HL-60/S4 (cell line): ENCODE measurements around the gene TAP2.
"Not testable (repeated sequence)": the region's sequence is repeated elsewhere in the genome, so short reads cannot be mapped to it uniquely, and the experiment has no call there.

Experiments used
- in situ Hi-C: fragments of 300-500 bp; cut with MboI; formaldehyde crosslinking; loops from 2 replicates; pipeline ENCODE4 v1.14.3; 2022; ENCODE audit warnings: low sequenced_read_pairs

TAP2 gene

DNA sequence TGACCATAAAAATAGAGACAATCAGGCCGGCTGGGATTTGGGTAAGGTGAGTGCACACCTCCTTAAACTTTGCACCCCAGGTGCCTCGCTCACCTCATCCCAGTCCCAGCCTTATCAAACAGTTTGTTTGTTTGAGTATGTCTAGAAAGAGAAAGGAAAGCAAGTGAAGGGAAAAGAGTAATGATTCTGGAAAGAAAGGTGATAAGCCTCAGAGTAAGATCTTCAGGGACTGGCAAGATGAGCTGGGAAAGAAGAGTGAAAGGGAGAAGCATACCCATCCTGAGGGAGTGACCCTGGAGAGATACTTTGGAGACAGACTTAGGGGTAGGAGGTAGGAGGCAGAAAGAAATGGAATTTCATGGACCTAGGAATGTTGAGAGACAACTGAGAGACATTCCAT, 1.7 kb downstream of the TAP2 start:
- in situ Hi-C loops = no loop called here

DNA sequence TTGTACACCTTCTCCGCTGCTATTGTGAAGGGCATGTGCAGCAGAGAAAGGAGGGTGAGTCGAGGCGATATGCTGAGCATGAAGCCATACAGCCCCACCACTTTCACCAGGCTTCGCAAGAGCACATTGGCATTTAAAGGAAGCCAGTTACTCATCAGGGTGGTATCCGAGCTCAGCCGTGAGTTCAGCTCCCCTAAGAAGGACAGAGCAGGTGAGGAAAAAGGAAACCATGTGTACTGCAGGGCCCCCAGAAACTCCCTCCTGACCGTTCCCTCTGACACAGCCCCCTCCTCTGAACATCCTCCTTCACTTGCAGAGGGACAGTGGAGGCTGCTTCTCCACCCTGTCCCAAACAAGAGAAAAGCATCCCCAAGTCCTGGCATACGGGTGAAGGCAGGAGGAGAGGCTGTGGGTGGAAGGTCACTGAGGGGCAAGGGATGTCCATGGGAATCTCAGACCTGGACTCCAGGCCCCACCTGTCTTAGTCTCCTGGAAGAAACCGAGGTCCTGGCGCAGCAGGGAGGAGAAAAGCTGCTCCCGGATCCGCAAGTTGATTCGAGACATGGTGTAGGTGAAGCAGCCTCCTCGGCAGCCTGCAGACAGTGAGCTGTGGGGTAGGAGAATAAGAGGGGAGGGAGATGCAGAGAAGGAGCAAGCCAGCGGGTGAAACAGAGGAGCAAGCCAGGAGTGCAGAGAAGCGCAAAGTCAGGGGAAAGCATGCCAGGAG, 3.2 kb downstream of the TAP2 start:
- in situ Hi-C loops = no loop called here

DNA sequence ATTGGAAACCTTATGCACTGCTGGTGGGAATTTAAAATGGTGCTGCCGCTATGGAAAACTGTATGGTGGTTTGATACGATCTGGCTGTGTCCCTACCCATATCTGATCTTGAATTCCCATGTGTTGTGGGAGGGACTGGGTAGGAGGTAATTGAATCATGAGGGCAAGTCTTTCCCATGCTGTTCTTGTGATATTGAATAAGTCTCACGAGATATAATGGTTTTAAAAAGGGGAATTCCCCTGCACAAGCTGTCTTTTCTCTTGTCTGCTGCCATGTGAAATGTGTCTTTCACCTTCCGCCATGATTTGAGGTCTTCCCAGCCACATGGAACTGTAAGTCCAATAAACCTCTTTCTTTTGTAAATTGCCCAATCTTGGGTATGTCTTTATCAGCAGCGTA, 4.9 kb downstream of the TAP2 start:
- in situ Hi-C loops = no loop called here

DNA sequence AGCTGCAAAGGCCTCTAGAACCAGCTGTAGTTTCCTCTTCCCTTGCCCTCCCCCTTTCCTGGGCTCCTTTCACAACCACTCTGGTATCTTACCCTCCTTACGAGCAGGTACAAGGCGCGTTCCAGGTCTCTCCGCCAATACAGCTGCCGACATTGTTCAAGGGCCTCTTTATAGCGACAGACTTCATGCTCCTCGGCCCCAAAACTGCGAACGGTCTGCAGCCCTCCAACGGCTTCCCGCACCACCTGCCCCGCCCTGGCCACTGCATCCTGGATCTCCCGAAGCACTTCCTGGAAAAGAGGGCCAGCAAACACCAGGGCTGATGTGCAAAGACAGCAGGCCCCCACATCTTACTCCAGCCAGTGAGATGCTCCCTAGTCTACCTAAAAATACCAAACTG, 6.0 kb downstream of the TAP2 start:
- in situ Hi-C loops = no loop called here

DNA sequence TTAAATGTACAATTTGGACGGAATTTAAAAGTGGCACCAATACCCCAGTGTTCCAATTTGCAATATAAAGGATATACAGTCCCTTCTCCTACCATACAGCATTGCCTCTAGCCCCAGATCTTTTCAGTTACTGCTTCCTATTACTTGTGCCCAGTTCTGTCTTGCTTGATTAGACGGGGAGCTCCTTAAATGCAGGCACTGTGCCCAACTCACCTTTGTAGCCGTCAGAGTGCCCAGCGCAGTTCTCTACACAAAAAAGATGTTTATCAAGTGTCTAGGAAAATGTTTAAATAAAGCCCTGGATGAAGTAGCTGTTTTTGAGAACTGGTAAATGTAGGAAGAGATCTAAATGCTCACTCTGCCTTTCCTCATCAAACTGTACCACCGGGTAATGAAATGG, 7.6 kb downstream of the TAP2 start:
- in situ Hi-C loops = no loop called here

DNA sequence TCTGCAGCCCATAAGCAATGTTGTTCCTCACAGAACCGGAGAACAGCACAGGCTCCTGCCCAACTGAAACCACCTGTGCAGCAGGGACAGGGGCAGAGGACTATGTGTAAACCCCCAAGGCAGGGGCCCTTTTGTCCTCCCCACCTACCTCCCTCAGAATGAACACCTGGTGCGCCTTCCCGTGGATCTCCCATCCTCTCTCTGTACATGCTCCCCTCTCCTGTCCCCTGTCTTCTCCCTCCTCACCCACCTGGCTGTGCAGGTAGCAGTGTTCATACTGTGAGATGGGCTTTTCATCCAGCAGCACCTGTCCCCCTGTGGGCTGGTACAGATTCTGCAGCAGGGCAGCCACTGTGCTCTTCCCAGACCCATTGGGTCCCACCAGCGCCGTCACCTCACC, 8.5 kb downstream of the TAP2 start:
- in situ Hi-C loops = no loop called here

DNA sequence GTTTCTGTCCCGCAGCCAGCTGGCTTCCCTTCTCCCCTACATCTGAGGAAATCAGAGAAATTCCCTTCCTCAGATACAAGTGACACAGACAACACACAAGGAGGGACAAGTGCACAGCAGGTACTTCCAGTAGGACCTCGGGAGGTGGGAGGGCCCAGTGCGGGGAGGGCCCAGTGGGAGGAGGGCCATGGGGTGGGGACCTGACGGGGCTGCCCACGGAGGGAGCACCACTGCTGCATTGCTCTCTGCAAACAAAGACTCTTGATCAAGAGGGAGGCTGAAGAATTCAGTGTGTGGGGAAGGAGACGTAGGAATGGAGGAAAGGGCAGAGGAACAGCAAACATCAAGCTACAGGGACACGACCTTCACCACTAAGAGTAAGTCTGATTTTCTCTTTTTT, 9.0 kb downstream of the TAP2 start:
- in situ Hi-C loops = no loop called here

DNA sequence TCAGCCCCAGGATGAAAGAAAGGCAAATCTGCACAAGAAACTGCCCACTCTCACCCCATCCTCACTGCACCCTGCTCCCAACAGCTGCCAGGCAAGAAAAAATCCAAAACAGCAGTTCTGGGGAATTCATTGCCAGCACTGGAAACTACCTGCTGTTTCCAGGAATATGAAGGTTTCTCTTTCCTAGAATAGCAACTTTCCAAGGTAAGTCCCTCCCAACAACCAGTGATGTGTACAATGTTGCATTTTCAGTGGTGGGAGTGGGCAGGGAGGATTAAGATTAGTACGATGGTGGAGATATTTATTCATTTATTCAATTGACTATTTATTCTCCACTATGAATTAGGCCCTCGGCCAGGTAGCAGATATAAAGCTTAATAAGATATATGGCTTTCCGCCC, 11.5 kb downstream of the TAP2 start:
- in situ Hi-C loops = no loop called here

DNA sequence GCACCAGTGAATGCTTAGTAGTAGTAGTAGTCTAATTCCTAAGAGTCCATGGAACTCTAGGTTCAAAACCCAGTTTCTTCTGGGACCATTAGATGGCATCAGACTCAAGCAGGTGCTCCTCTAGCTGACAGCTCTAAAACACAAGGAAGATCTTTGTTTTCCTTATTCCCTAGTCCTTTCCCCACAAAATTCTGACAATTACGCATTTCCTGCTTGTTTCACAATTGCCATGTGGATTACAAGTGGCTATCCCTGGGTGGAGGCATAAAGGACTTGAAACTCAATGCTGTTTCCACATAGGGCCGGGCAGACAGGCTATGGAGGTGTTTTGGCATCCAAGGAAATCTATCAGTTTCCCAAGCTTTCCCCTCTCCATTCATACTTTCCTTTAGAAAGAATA, 12.6 kb downstream of the TAP2 start:
- in situ Hi-C loops = no loop called here

DNA sequence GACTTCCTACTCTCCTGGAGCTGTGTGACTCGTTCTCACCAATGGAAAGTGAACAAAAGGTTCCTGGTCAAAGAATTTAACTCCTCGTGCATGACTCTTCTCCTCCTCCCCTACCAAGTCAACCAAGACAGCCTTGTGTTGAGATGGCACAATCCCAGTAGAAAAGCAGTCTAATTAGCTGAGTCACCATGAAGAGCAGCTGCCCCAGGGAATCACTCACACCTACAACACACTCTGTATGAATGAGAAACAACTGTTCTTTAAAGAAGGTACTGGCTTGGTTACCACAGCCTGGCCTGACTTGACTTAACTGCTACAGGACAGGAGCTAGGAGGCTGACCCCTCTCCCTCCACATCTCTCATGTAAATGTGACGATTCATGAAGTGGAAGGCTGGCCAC, 18.8 kb downstream of the TAP2 start:
- in situ Hi-C loops = no loop called here

DNA sequence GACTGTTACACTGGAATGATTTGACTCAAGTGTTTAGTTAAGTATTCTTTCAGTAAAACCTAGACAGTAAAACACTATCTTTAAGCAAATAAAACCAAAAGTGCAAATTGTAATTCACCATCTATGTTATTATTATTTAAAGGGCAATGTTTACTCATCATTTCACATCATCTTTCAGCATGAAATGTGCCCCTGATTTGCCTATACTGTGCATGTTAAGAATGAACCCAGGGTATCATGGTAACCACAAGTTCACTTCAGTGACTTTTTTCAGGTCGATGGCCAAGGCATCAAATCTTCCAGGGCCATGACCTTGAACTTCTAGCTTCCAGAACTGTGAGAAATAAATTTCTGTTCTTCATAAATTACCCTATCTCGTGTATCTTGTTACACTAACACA, 19.7 kb downstream of the TAP2 start:
- in situ Hi-C loops = no loop called here

DNA sequence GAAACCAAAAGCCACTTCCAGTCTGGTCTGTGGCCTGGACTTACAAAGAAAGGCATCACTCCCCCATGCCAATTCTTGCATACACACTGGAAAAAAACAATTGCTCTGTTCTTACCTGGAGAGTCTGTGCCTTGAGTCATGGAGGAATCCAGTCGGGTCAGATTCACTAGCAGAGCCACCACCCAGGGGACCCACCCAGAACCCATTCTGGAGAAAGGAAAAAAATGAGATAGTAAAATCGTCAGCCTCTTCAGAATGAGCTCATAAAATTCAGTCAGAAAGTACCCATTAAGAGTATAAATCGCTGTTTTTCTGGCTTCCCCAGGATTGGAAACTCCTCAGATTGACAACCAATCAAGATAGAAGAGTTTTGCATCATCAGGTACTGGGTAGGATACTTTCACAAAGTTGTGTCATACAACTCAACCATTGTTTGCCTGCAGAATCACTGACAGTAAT, 21.8 kb downstream of the TAP2 start, which contains the start of gene HLA-DOB:
HLA-DOB (minus strand) TSS at position 257 of the 459 bp plus-strand sequence; CDS start at position 206, 51 bp downstream.
- in situ Hi-C loops = no loop called here

DNA sequence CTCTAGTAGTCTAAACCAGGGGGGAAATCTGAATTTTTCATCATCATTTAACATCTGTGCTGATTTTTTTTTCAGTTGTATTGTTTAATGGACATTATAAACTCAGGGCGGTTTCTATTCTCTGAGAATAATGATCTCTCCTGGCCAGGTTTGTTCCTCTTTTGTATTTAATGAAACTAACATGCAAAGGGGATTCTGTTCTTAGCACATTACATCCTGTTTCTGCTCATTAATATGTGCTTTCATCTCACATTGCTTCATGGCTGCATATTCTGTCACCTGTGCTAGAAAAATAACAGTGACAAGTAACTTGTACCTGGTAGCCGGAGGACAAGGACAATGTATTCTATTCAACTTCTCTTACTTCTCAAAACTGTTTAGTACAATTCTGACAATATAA, 22.5 kb downstream of the TAP2 start:
- in situ Hi-C loops = no loop called here

DNA sequence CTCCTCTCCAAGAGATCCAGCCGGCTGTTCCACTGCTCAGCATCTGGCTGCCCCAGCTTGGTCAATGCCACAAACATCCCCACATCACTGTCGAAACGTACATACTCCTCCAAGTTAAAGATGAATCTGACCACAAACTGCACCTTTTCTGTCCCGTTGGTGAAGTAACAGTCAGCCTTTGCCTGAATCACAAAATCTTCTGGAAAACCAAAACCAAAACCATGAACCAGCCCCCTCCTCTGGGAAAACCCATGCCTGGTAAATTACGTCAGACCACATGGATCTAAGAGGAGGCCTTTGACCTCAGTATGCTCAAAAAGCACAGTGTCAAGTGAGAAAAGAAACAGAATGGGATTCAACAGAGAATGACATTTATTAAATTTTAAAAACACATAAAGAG, 23.4 kb downstream of the TAP2 start:
- in situ Hi-C loops = no loop called here

DNA sequence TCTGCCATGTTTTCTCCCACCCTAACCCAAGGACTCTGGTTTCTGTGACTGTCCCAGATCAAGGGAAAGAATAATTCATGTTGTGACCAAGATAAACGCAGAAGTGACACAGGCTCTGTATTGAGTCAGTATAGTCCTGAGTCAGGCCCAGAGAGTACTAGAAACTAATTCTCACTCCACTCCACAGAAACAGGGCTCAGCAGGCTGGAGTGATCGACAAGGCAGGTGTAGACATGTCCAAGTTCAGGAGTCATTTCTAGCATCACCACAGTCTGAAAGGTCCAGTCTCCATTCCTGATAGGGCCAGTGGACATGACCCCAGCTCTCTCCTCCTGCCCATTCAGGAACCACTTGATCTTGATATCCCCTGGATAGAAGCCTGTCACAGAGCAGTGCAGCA, 24.4 kb downstream of the TAP2 start:
- in situ Hi-C loops = no loop called here

DNA sequence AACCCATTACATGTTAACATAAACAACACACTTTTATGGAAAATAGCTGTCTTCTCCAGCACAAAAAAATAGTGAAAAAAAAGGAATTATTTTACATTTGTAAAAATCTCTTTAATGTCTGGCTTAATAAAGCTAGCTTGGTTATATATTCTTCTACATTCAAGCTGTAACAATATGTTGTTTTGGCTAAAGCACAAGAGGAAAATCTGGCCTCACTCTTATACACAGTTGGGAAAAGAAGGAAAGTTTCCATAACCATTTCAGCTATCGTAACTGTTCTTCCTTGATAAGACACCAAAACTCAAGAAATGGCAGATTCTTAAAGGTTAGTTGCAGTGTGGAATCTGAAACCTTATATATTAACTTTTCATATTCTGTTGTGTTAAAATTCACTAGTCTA, 29.4 kb downstream of the TAP2 start:
- in situ Hi-C loops = no loop called here

DNA sequence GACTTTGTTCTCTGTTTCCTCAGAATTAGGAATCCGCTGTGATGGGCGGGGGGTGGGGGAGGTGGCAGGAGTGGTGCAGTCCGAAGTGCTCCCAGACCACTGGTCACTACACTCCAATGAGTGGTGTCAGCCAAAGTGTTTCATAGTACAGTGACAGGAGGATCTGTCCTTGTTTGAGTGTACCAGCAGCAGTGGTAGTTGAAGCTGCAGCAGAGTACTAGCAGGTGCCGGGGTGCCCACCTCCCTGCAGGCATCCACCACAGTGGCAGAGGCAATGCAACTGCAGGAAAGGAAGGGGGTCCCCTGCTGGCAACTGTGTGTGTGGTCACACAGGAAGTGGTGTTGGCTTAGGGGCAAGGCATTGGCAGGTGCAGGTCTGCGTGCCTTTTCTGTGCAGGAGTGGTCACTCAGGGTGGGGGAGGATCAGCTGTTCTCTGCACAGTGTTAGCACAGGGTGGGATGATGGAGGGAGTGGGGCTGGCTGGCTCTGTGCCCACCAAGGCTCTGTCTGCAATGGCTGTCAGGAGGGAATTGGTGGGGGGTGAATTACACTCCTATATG, 31.4 kb downstream of the TAP2 start:
- in situ Hi-C loops = no loop called here

DNA sequence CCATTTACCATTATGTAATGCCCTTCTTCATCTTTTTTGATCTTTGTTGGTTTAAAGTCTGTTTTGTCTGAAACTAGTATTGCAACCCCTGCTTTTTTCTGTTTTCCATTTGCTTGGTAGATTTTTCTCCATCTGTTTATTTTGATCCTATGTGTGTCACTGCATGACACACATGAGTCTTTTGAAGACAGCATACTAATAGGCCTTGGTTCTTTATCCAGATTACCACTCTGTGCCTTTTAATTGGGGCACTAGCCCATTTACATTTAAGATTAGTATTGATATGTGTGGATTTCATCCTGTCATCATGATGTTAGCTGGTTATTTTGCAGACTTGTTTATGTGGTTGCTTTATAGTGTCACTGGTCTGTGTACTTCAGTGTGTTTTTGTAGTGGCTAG, 33.1 kb downstream of the TAP2 start:
- in situ Hi-C loops = not testable (repeated sequence)

DNA sequence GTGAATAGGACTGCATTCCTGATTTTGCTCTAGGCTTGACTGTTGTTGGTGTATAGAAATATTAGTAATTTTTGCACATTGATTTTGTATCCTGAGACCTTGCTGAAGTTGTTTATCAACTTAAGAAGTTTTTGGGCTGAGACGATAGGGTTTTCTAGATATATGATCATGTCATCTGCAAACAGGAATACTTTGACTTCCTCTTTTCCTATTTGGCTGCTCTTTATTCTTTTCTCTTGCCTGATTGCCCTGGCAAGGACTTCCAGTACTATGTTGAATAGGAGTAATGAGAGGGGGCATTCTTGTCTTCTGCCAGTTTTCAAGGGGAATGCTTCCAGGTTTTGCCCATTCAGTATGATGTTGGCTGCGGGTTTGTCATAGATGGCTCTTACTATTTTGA, 35.1 kb downstream of the TAP2 start:
- in situ Hi-C loops = no loop called here

DNA sequence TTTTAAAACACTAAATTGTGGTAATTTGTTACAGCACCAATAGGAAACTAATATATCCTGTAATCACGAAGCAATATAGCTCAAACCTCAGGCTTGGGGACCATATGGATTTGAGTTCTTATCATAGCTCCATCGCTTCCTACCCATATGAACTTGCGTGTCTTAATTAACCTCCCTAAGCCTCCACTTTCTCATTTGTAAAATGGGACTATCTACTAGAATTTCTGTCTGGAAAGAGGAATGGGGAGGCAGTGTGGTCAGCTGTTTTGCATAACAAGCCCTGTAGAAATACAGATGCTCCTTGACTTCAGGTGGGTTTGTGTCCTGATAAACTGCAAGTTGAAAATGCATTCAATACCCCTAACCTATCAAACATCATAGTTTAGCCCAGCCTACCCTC, 38.8 kb downstream of the TAP2 start:
- in situ Hi-C loops = loop anchor here (10.0 to 25.0 kb wide), 2 partner anchors 375 to 712 kb away; no protein-coding TSS in a partner anchor

DNA sequence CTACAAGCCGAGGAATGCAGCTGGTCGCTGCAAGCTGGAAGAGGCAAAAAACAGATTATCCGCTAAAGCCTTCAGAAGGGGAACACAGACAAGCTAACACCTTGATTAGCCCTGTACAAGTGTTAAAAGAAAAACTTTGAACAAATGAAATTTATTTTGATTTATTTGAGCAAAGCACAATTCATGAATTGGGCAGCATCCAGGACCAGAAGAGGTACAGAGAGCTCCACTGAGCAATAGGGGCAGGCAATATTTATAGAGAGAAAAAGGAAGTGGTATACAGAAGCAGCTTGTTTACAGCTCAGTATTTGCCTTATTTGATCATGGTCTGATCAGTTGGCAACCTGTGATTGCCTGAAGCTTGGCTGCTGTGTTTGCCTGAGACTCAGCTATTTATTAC, 39.4 kb downstream of the TAP2 start:
- in situ Hi-C loops = loop anchor here (10.0 to 25.0 kb wide), 2 partner anchors 374 to 712 kb away; no protein-coding TSS in a partner anchor
